WTC11 (cell line): ENCODE data around the gene HOXA5. TPM values are rescaled to one million over a fixed set of nuclear protein-coding genes. Genes with fewer than 3 reads are reported as not detected.

ENCODE experiments used
- ATAC-seq: fragments of 200-7000 bp; cut with Tn5 transposase; 2 replicates; pipeline ENCODE4 v1.10.0; 2021; ENCODE audit warnings: mild to moderate bottlenecking, moderate library complexity
- CTCF ChIA-PET: fragments of 300-600 bp; sonication (Branson Sonifier 250); formaldehyde crosslinking; loops from one replicate; lab custom pipeline; 2021; ENCODE audit warnings: antibody characterized with exemption; lab: Charles Lee
- POLR2A ChIA-PET: fragments of 350-600 bp; sonication (Branson Sonifier 250); formaldehyde crosslinking; loops from one replicate; lab custom pipeline; 2021; ENCODE audit warnings: antibody characterized with exemption; lab: Charles Lee
- DNase-seq: peaks from one replicate; pipeline ENCODE4 v3.0.0; 2021; ENCODE audit warnings: low spot score
- H3K27ac Mint-ChIP-seq: 2 replicates; pipeline ENCODE4 v1.8.0; 2021; ENCODE audit warnings: mixed read lengths
- H3K27me3 Mint-ChIP-seq: 2 replicates; pipeline ENCODE4 v1.8.0; 2021; ENCODE audit warnings: low read depth, mild to moderate bottlenecking, moderate library complexity, mixed read lengths
- H3K36me3 Mint-ChIP-seq: 2 replicates; pipeline ENCODE4 v1.8.0; 2021; ENCODE audit warnings: mixed read lengths
- H3K4me1 Mint-ChIP-seq: 2 replicates; pipeline ENCODE4 v1.8.0; 2022; ENCODE audit warnings: mixed read lengths
- H3K4me3 Mint-ChIP-seq: 2 replicates; pipeline ENCODE4 v1.8.0; 2021; ENCODE audit warnings: mild to moderate bottlenecking, moderate library complexity, mixed read lengths
- H3K9me3 Mint-ChIP-seq: 2 replicates; pipeline ENCODE4 v1.8.0; 2021; ENCODE audit warnings: mixed read lengths
- AR ChIP-seq: fragments of 250-450 bp; sonication (Bioruptor Pico); IDR thresholded peaks from 2 replicates; pipeline ENCODE4 v1.9.0; 2021; ENCODE audit warnings: mild to moderate bottlenecking
- CTCF ChIP-seq: fragments of 200-600 bp; IDR thresholded peaks from 2 replicates; pipeline ENCODE4 v1.8.0; 2022; ENCODE audit warnings: antibody characterized with exemption
- EMX1 ChIP-seq: fragments of 250-450 bp; sonication (Bioruptor Pico); IDR thresholded peaks from 2 replicates; pipeline ENCODE4 v1.8.0; 2021; ENCODE audit warnings: mild to moderate bottlenecking
- ETV6 ChIP-seq: sonication (generic); formaldehyde crosslinking; IDR thresholded peaks from 2 replicates; pipeline ENCODE4 v1.8.1; 2022; ENCODE audit warnings: mild to moderate bottlenecking, missing genetic modification reagents
- HMGXB4 ChIP-seq: sonication (generic); formaldehyde crosslinking; IDR thresholded peaks from 2 replicates; pipeline ENCODE4 v1.8.1; 2023; ENCODE audit warnings: mild to moderate bottlenecking, moderate library complexity, missing genetic modification reagents
- JUN ChIP-seq: sonication (generic); formaldehyde crosslinking; IDR thresholded peaks from 2 replicates; pipeline ENCODE4 v1.8.0; 2023; ENCODE audit warnings: mild to moderate bottlenecking, missing genetic modification reagents
- MXD4 ChIP-seq: fragments of 250-450 bp; sonication (Bioruptor Pico); IDR thresholded peaks from 2 replicates; pipeline ENCODE4 v1.8.0; 2021; ENCODE audit warnings: mild to moderate bottlenecking, moderate library complexity, borderline replicate concordance
- OVOL2 ChIP-seq: fragments of 250-450 bp; sonication (Bioruptor Pico); IDR thresholded peaks from 2 replicates; pipeline ENCODE4 v1.9.0; 2021; ENCODE audit warnings: mild to moderate bottlenecking, borderline replicate concordance
- SOX15 ChIP-seq: fragments of 250-450 bp; sonication (Bioruptor Pico); IDR thresholded peaks from 2 replicates; pipeline ENCODE4 v1.9.0; 2021; ENCODE audit warnings: mild to moderate bottlenecking
- ZMAT4 ChIP-seq: fragments of 250-450 bp; sonication (Bioruptor Pico); IDR thresholded peaks from 2 replicates; pipeline ENCODE4 v1.9.0; 2021; ENCODE audit warnings: mild to moderate bottlenecking
- ZNF138 ChIP-seq: sonication (generic); formaldehyde crosslinking; conservative IDR thresholded peaks from 2 replicates; pipeline ENCODE4 v1.8.1; 2022; ENCODE audit warnings: mild to moderate bottlenecking, moderate library complexity, missing genetic modification reagents
- ZNF219 ChIP-seq: sonication (generic); formaldehyde crosslinking; IDR thresholded peaks from 2 replicates; pipeline ENCODE4 v1.8.0; 2023; ENCODE audit warnings: missing genetic modification reagents, mild to moderate bottlenecking, borderline replicate concordance
- ZSCAN18 ChIP-seq: fragments of 250-450 bp; sonication (Bioruptor Pico); IDR thresholded peaks from 2 replicates; pipeline ENCODE4 v2.1.2; 2022; ENCODE audit warnings: mild to moderate bottlenecking, moderate library complexity
- total RNA-seq: library from RNA; stranded (reverse); gene quantifications from 3 replicates; pipeline ENCODE4 v1.2.3, GENCODE V29; 2021
- TF ChIP-seq, protein P1 (sequence below): sonication (generic); formaldehyde crosslinking; IDR thresholded peaks from 2 replicates; pipeline ENCODE4 v1.8.0; 2022; ENCODE audit warnings: mild to moderate bottlenecking, missing genetic modification reagents
- TF ChIP-seq, protein P2 (sequence below): sonication (generic); formaldehyde crosslinking; IDR thresholded peaks from 2 replicates; pipeline ENCODE4 v1.8.0; 2022; ENCODE audit warnings: mild to moderate bottlenecking, missing genetic modification reagents
- TF ChIP-seq, protein P3 (sequence below): sonication (generic); formaldehyde crosslinking; IDR thresholded peaks from 2 replicates; pipeline ENCODE4 v1.8.1; 2023; ENCODE audit warnings: mild to moderate bottlenecking, missing genetic modification reagents, moderate library complexity
- TF ChIP-seq, protein P4 (sequence below): fragments of 250-450 bp; sonication (Bioruptor Pico); IDR thresholded peaks from 2 replicates; pipeline ENCODE4 v1.8.0; 2021; ENCODE audit warnings: mild to moderate bottlenecking
- TF ChIP-seq, protein P5 (sequence below): sonication (generic); formaldehyde crosslinking; IDR thresholded peaks from 2 replicates; pipeline ENCODE4 v1.8.0; 2023; ENCODE audit warnings: mild to moderate bottlenecking, missing genetic modification reagents

HOXA5 gene
- total RNA-seq, 1 experiment from 2014 or later = not detected

- TF ChIP-seq, protein P1, sequence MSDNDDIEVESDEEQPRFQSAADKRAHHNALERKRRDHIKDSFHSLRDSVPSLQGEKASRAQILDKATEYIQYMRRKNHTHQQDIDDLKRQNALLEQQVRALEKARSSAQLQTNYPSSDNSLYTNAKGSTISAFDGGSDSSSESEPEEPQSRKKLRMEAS (CRISPR knock-in tag) = no peak
- TF ChIP-seq SOX15 (CRISPR knock-in tag) (no peak), ETV6 (CRISPR knock-in tag) (no peak), EMX1 (CRISPR knock-in tag) (no peak), CTCF (no peak), ZSCAN18 (CRISPR knock-in tag) (no peak), MXD4 (CRISPR knock-in tag) (no peak), AR (no peak), OVOL2 (CRISPR knock-in tag) (no peak)
Observed at GRCh38 chr7:27154901-27155815, 11.7 kb upstream of the HOXA5 start (continued).

GRCh38 chr7:27154369-27154768, 10.9 kb upstream of the HOXA5 start:
- peaks cover 23% of the 10 kb centered on the region for H3K4me1 Mint-ChIP-seq
- ATAC-seq = no peak
- ChIA-PET POLR2A (no interaction called here), CTCF (interaction anchor here (0.9 to 2.0 kb wide), 2 partner anchors 11 to 25 kb away, joined by 4 to 8 read pairs; partner anchors contain the start of gene HOXA5)
- H3K4me3 Mint-ChIP-seq = no peak overlapping the region
- peaks cover 100% of the 10 kb centered on the region for H3K27me3 Mint-ChIP-seq
- no peak overlapping the region for H3K27ac Mint-ChIP-seq
- H3K9me3 Mint-ChIP-seq = no peaks in the 10 kb centered on the region
- peaks cover 3% of the 10 kb centered on the region for H3K36me3 Mint-ChIP-seq
- no peak for DNase-seq
- TF ChIP-seq JUN (no peak), ZNF219 (CRISPR knock-in tag) (no peak), ZSCAN18 (CRISPR knock-in tag) (no peak), ZNF138 (CRISPR knock-in tag) (no peak), ZMAT4 (CRISPR knock-in tag) (no peak), HMGXB4 (CRISPR knock-in tag) (no peak)
- TF ChIP-seq, protein P2, sequence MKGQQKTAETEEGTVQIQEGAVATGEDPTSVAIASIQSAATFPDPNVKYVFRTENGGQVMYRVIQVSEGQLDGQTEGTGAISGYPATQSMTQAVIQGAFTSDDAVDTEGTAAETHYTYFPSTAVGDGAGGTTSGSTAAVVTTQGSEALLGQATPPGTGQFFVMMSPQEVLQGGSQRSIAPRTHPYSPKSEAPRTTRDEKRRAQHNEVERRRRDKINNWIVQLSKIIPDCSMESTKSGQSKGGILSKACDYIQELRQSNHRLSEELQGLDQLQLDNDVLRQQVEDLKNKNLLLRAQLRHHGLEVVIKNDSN (CRISPR knock-in tag) = no peak
- TF ChIP-seq, protein P3, sequence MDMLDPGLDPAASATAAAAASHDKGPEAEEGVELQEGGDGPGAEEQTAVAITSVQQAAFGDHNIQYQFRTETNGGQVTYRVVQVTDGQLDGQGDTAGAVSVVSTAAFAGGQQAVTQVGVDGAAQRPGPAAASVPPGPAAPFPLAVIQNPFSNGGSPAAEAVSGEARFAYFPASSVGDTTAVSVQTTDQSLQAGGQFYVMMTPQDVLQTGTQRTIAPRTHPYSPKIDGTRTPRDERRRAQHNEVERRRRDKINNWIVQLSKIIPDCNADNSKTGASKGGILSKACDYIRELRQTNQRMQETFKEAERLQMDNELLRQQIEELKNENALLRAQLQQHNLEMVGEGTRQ (CRISPR knock-in tag) = no peak
- TF ChIP-seq, protein P4, sequence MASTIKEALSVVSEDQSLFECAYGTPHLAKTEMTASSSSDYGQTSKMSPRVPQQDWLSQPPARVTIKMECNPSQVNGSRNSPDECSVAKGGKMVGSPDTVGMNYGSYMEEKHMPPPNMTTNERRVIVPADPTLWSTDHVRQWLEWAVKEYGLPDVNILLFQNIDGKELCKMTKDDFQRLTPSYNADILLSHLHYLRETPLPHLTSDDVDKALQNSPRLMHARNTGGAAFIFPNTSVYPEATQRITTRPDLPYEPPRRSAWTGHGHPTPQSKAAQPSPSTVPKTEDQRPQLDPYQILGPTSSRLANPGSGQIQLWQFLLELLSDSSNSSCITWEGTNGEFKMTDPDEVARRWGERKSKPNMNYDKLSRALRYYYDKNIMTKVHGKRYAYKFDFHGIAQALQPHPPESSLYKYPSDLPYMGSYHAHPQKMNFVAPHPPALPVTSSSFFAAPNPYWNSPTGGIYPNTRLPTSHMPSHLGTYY (CRISPR knock-in tag) = no peak
- TF ChIP-seq, protein P5, sequence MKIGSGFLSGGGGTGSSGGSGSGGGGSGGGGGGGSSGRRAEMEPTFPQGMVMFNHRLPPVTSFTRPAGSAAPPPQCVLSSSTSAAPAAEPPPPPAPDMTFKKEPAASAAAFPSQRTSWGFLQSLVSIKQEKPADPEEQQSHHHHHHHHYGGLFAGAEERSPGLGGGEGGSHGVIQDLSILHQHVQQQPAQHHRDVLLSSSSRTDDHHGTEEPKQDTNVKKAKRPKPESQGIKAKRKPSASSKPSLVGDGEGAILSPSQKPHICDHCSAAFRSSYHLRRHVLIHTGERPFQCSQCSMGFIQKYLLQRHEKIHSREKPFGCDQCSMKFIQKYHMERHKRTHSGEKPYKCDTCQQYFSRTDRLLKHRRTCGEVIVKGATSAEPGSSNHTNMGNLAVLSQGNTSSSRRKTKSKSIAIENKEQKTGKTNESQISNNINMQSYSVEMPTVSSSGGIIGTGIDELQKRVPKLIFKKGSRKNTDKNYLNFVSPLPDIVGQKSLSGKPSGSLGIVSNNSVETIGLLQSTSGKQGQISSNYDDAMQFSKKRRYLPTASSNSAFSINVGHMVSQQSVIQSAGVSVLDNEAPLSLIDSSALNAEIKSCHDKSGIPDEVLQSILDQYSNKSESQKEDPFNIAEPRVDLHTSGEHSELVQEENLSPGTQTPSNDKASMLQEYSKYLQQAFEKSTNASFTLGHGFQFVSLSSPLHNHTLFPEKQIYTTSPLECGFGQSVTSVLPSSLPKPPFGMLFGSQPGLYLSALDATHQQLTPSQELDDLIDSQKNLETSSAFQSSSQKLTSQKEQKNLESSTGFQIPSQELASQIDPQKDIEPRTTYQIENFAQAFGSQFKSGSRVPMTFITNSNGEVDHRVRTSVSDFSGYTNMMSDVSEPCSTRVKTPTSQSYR (CRISPR knock-in tag) = no peak
